CD4-positive, alpha-beta T cell treated with Interleukin-10 for 1 hour (primary cell): ENCODE data around the gene BCL2L2.

ENCODE experiments used
- DNase-seq: peaks from one replicate; pipeline ENCODE4 v3.0.0-alpha.2; 2020

The BCL2L2 gene

GRCh38 chr14:23299986-23300686 lies 6.5 kb upstream of the BCL2L2 start:
- DNase-seq, result no peak

GRCh38 chr14:23300687-23301223 lies 5.9 kb upstream of the BCL2L2 start:
- no peak for DNase-seq

- DNase-seq, result peak; percentile 97
Observed at GRCh38 chr14:23301288-23301968, 5.2 kb upstream of the BCL2L2 start.

- no peak for DNase-seq
Observed at GRCh38 chr14:23301969-23302289, 4.7 kb upstream of the BCL2L2 start.

- peak; percentile 88 for DNase-seq
Observed at GRCh38 chr14:23302290-23303225, 4.1 kb upstream of the BCL2L2 start, which contains the start of gene PPP1R3E. Gene PPP1R3E, minus strand, starts transcription at chr14:23302859. Its CDS starts 283 bp downstream, at chr14:23302576.

- DNase-seq, result no peak
Observed at GRCh38 chr14:23307146-23307530, 505 bp downstream of the BCL2L2 start.

GRCh38 chr14:23307687-23308644 lies 1.3 kb downstream of the BCL2L2 start:
- DNase-seq, result no peak

GRCh38 chr14:23308721-23309445 lies 2.2 kb downstream of the BCL2L2 start:
- no peak for DNase-seq

GRCh38 chr14:23310546-23310945 lies 3.9 kb downstream of the BCL2L2 start:
- no peak for DNase-seq

GRCh38 chr14:23316300-23316699 lies 9.7 kb downstream of the BCL2L2 start:
- no peak for DNase-seq

- DNase-seq, result no peak
Observed at GRCh38 chr14:23319746-23320583, 13.3 kb downstream of the BCL2L2 start.

- peak; percentile 99 for DNase-seq
Observed at GRCh38 chr14:23320584-23321571, 14.2 kb downstream of the BCL2L2 start, which contains the start of gene PABPN1. Gene PABPN1, plus strand, starts transcription at chr14:23321457. Its CDS starts 13 bp downstream, at chr14:23321470.

- DNase-seq, result peak; percentile 49
Observed at GRCh38 chr14:23321572-23322547, 15.2 kb downstream of the BCL2L2 start.

- DNase-seq, result no peak
Observed at GRCh38 chr14:23322568-23323517, 16.2 kb downstream of the BCL2L2 start.

- no peak for DNase-seq
Observed at GRCh38 chr14:23323838-23324454, 17.3 kb downstream of the BCL2L2 start.

- DNase-seq, result no peak
Observed at GRCh38 chr14:23324455-23324846, 17.8 kb downstream of the BCL2L2 start.
